Prostate gland (tissue), 2 donors: Measurements from ENCODE around the gene PDSS2. TPM values are rescaled to one million over a fixed set of nuclear protein-coding genes. Genes with fewer than 3 reads are reported as not detected.

Experiments used
- DNase-seq: peaks from one replicate; pipeline ENCODE4 v3.0.0-alpha.2; 2019; ENCODE audit warnings: low spot score
- H3K27ac ChIP-seq, 2 donors: fragments of 200-600 bp; sonication (generic); 2 replicates each; pipeline ENCODE4 v1.5.1; 2017 to 2019
- H3K27me3 ChIP-seq: fragments of 200-600 bp; sonication (generic); replicated peaks from 2 replicates; pipeline ENCODE4 v1.5.1; 2019; ENCODE audit not compliant: insufficient read depth
- H3K36me3 ChIP-seq, 2 donors: fragments of 200-600 bp; sonication (generic); 1 replicate in 1 of 2; 2 replicates in 1 of 2; pipeline versions ENCODE4 v1.5.1 to v1.8.1; 2017 to 2019
- H3K4me1 ChIP-seq: fragments of 200-600 bp; sonication (generic); replicated peaks from 2 replicates; pipeline ENCODE4 v1.5.1; 2019
- H3K4me3 ChIP-seq, 2 donors: fragments of 200-600 bp; sonication (generic); 2 replicates each; pipeline ENCODE4 v1.5.1; 2017 to 2019
- H3K9me3 ChIP-seq: fragments of 200-600 bp; sonication (generic); 2 replicates; pipeline ENCODE4 v1.5.1; 2017
- POLR2A ChIP-seq: fragments of 450-650 bp; IDR thresholded peaks from one replicate; pipeline ENCODE4 v1.6.1; 2016; ENCODE audit warnings: antibody characterized with exemption, mild to moderate bottlenecking
- POLR2AphosphoS5 ChIP-seq: sonication (generic); formaldehyde crosslinking; IDR thresholded peaks from one replicate; pipeline ENCODE4 v1.6.1; 2017; ENCODE audit warnings: antibody characterized with exemption
- WGBS: methylation state at CpG from one replicate; pipeline ENCODE4 v1.1.5; 2018; 5-methylcytosine and 5-hydroxymethylcytosine counted together
- intact Hi-C: fragments of 100-400 bp; cut with DNase I; formaldehyde crosslinking; loops from one replicate; pipeline ENCODE4 v1.14.2; 2022
- total RNA-seq, 2 donors: library from RNA; depleted of rRNA; stranded (reverse); fragments of >200 nt; gene quantifications; one replicate each; pipeline ENCODE4 v1.1.0, GENCODE V29; 2016
- TF ChIP-seq, protein P1 (sequence below), 4 experiments: fragments of 200-600 bp in 2 of 4; fragments of 450-650 bp in 2 of 4; sonication (generic) in 2 of 4; IDR thresholded peaks; 1 replicate in 3 of 4; 2 replicates in 1 of 4; pipeline ENCODE4 v1.5.1; 2016 to 2019; ENCODE audit warnings: antibody characterized with exemption in 4 of 4, mild to moderate bottlenecking in 2 of 4, moderate library complexity in 2 of 4

The PDSS2 gene
- total RNA-seq, 2 donors from 2014 or later: 12.7 to 35.3 TPM

GRCh38 chr6:107400616-107401147 is 58.7 kb downstream of the PDSS2 start:
- H3K27ac ChIP-seq: no peak overlapping the region
- 100% methylated on average over 3 of the region's 4 CpGs for WGBS

DNA sequence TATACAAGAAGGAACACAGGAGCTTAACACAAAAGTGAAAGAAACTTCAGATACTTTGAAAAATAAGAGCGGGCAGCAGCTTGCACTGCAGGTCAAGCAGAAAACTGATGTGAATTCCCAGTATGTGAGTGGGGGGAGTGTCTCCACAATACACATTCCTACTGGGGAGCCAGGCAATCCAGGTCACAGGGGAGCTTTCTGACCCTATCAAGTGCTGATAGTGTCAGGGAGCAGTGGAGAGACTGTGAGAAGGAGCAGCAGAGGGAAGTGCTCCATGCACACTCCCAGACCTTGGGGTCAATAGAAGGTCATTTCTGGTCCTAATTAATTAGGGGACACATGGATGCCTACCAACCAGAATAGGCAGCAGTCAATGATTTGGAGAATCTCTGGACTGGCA is 59.4 kb downstream of the PDSS2 start:
- H3K36me3 ChIP-seq: no peaks in the 10 kb centered on the region
- no peaks in the 10 kb centered on the region for H3K9me3 ChIP-seq
- no peak for DNase-seq
- no peaks in the 10 kb centered on the region for H3K4me1 ChIP-seq
- intact Hi-C loops: no loop called here
- no peak overlapping the region for H3K4me3 ChIP-seq
- WGBS: 97% methylated on average over 1 of the region's 1 CpG
- H3K27me3 ChIP-seq: no peaks in the 10 kb centered on the region
- TF ChIP-seq POLR2A: no peak
- TF ChIP-seq, protein P1, sequence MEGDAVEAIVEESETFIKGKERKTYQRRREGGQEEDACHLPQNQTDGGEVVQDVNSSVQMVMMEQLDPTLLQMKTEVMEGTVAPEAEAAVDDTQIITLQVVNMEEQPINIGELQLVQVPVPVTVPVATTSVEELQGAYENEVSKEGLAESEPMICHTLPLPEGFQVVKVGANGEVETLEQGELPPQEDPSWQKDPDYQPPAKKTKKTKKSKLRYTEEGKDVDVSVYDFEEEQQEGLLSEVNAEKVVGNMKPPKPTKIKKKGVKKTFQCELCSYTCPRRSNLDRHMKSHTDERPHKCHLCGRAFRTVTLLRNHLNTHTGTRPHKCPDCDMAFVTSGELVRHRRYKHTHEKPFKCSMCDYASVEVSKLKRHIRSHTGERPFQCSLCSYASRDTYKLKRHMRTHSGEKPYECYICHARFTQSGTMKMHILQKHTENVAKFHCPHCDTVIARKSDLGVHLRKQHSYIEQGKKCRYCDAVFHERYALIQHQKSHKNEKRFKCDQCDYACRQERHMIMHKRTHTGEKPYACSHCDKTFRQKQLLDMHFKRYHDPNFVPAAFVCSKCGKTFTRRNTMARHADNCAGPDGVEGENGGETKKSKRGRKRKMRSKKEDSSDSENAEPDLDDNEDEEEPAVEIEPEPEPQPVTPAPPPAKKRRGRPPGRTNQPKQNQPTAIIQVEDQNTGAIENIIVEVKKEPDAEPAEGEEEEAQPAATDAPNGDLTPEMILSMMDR (IDR thresholded peaks at IDR 0.05): no peak
- no peak for TF ChIP-seq POLR2AphosphoS5
- no peak overlapping the region for H3K27ac ChIP-seq

More at GRCh38 chr6:107400616-107401147, 58.7 kb downstream of the PDSS2 start:
- intact Hi-C loops: no loop called here
- no peaks in the 10 kb centered on the region for H3K4me1 ChIP-seq
- no peaks in the 10 kb centered on the region for H3K9me3 ChIP-seq
- TF ChIP-seq POLR2A: no peak
- no peak for TF ChIP-seq POLR2AphosphoS5
- TF ChIP-seq, protein P1 (IDR thresholded peaks at IDR 0.05): no peak
- H3K36me3 ChIP-seq: no peaks in the 10 kb centered on the region
- DNase-seq: no peak
- H3K27me3 ChIP-seq: no peaks in the 10 kb centered on the region
- no peak overlapping the region for H3K4me3 ChIP-seq

GRCh38 chr6:107398001-107398400 is 61.4 kb downstream of the PDSS2 start:
- Histone ChIP-seq H3K27ac (no peak overlapping the region), H3K4me3 (no peak overlapping the region), H3K4me1 (no peaks in the 10 kb centered on the region), H3K36me3 (no peaks in the 10 kb centered on the region), H3K27me3 (no peaks in the 10 kb centered on the region), H3K9me3 (no peaks in the 10 kb centered on the region)
- intact Hi-C loops: no loop called here
- DNase-seq: no peak
- TF ChIP-seq POLR2AphosphoS5 (no peak), POLR2A (no peak)
- TF ChIP-seq, protein P1 (IDR thresholded peaks at IDR 0.05): no peak

GRCh38 chr6:107396211-107396610 is 63.2 kb downstream of the PDSS2 start:
- 90% methylated on average over 1 of the region's 1 CpG for WGBS

GRCh38 chr6:107392069-107392468 is 67.3 kb downstream of the PDSS2 start:
- DNase-seq: no peak
- Histone ChIP-seq H3K9me3 (no peaks in the 10 kb centered on the region), H3K36me3 (no peaks in the 10 kb centered on the region), H3K4me1 (no peaks in the 10 kb centered on the region), H3K27me3 (no peaks in the 10 kb centered on the region), H3K27ac (no peak overlapping the region), H3K4me3 (no peak overlapping the region)
- intact Hi-C loops: no loop called here
- no peak for TF ChIP-seq POLR2A
- TF ChIP-seq, protein P1 (IDR thresholded peaks at IDR 0.05): no peak
- TF ChIP-seq POLR2AphosphoS5: no peak
- WGBS: 97% methylated on average over 2 of the region's 2 CpGs

More at GRCh38 chr6:107396211-107396610, 63.2 kb downstream of the PDSS2 start:
- H3K27me3 ChIP-seq: no peaks in the 10 kb centered on the region
- H3K36me3 ChIP-seq: no peaks in the 10 kb centered on the region
- TF ChIP-seq, protein P1 (IDR thresholded peaks at IDR 0.05): no peak
- TF ChIP-seq POLR2A (no peak), POLR2AphosphoS5 (no peak)
- DNase-seq: no peak
- H3K4me3 ChIP-seq: no peak overlapping the region
- H3K27ac ChIP-seq: no peak overlapping the region
- no peaks in the 10 kb centered on the region for H3K9me3 ChIP-seq
- no peaks in the 10 kb centered on the region for H3K4me1 ChIP-seq
- intact Hi-C loops: no loop called here
